Endothelial cell (in vitro differentiated cells): ENCODE results near the gene OOSP2. TPM values are rescaled to one million over a fixed set of nuclear protein-coding genes. Genes with fewer than 3 reads are reported as not detected.
"Not testable (repeated sequence)": the region's sequence is repeated elsewhere in the genome, so short reads cannot be mapped to it uniquely, and the experiment has no call there.

Experiments used
- DNase-seq: peaks from one replicate; pipeline ENCODE4 v3.0.0; 2021; ENCODE audit warnings: low spot score
- H3K27ac Mint-ChIP-seq: one replicate; pipeline ENCODE4 v1.8.0; 2021; ENCODE audit warnings: mixed read lengths, inconsistent platforms; ENCODE audit not compliant: unreplicated experiment
- H3K27me3 Mint-ChIP-seq: one replicate; pipeline ENCODE4 v1.8.0; 2021; ENCODE audit warnings: mild to moderate bottlenecking, moderate library complexity, mixed read lengths, inconsistent platforms; ENCODE audit not compliant: unreplicated experiment
- H3K36me3 Mint-ChIP-seq: one replicate; pipeline ENCODE4 v1.8.0; 2021; ENCODE audit warnings: mild to moderate bottlenecking, low read depth, mixed read lengths, inconsistent platforms; ENCODE audit not compliant: unreplicated experiment
- H3K4me1 Mint-ChIP-seq: one replicate; pipeline ENCODE4 v1.8.0; 2021; ENCODE audit warnings: mild to moderate bottlenecking, mixed read lengths, inconsistent platforms; ENCODE audit not compliant: unreplicated experiment
- H3K4me3 Mint-ChIP-seq: one replicate; pipeline ENCODE4 v1.8.0; 2021; ENCODE audit warnings: mild to moderate bottlenecking, mixed read lengths, inconsistent platforms; ENCODE audit not compliant: unreplicated experiment
- H3K9me3 Mint-ChIP-seq: one replicate; pipeline ENCODE4 v1.8.0; 2021; ENCODE audit warnings: mixed read lengths, inconsistent platforms; ENCODE audit not compliant: unreplicated experiment
- CTCF ChIP-seq: fragments of 200-600 bp; sonication (generic); IDR thresholded peaks from one replicate; pipeline ENCODE4 v1.5.0; 2021; ENCODE audit warnings: antibody characterized with exemption; ENCODE audit not compliant: unreplicated experiment
- total RNA-seq: library from RNA; stranded (reverse); fragmentation: NEBNext Ultra II Directional; extraction: Animal tissue kit (Norgen Biotek cat#: 25700); gene quantifications from one replicate; pipeline ENCODE4 v1.2.1, GENCODE V29; 2021; ENCODE audit not compliant: unreplicated experiment

Gene OOSP2
- total RNA-seq, 1 donor from 2014 or later, result not detected

GRCh38 chr11:60003729-60004128 lies 36.5 kb upstream of the OOSP2 start:
- H3K27me3 Mint-ChIP-seq, result no peaks in the 10 kb centered on the region
- H3K4me3 Mint-ChIP-seq, result no peak overlapping the region
- no peaks in the 10 kb centered on the region for H3K36me3 Mint-ChIP-seq
- no peak for TF ChIP-seq CTCF
- H3K27ac Mint-ChIP-seq, result no peak overlapping the region
- no peaks in the 10 kb centered on the region for H3K4me1 Mint-ChIP-seq
- H3K9me3 Mint-ChIP-seq, result no peaks in the 10 kb centered on the region
- no peak for DNase-seq

DNA sequence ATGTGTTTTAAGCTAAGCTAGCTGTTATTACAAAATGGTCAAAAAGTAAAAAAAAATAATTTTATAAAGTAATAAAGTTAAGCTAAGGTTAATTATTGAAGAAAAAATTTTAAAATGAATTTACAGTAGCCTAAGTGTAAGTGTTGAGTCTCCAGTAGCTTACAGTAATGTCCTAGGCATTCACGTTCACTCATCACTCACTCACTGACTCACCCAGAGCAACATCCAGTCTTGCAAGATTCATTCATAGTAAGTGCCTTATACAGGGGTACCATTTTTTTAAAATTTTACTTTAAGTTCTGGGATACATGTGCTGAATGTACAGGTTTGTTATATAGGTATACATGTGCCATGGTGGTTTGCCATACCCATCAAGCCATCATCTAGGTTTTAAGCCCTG lies 34.8 kb upstream of the OOSP2 start:
- Mint-ChIP-seq H3K27me3 (no peaks in the 10 kb centered on the region), H3K36me3 (no peaks in the 10 kb centered on the region), H3K27ac (no peak overlapping the region), H3K4me1 (no peaks in the 10 kb centered on the region), H3K4me3 (no peak overlapping the region), H3K9me3 (no peaks in the 10 kb centered on the region)
- DNase-seq, result no peak
- TF ChIP-seq CTCF, result no peak

- H3K9me3 Mint-ChIP-seq, result no peaks in the 10 kb centered on the region
- peaks cover 3% of the 10 kb centered on the region for H3K27me3 Mint-ChIP-seq
- no peaks in the 10 kb centered on the region for H3K4me1 Mint-ChIP-seq
- no peak for DNase-seq
- H3K36me3 Mint-ChIP-seq, result no peaks in the 10 kb centered on the region
- no peak within 1 kb of the TSS for H3K27ac Mint-ChIP-seq
- H3K4me3 Mint-ChIP-seq, result no peak within 1 kb of the TSS
- TF ChIP-seq CTCF, result no peak
Observed at GRCh38 chr11:60016881-60017280, 23.3 kb upstream of the OOSP2 start, which contains the start of gene OOSP4B. TSS of gene OOSP4B (plus strand) at chr11:60017181.

GRCh38 chr11:60018058-60018457 lies 22.2 kb upstream of the OOSP2 start:
- no peaks in the 10 kb centered on the region for H3K36me3 Mint-ChIP-seq
- H3K27me3 Mint-ChIP-seq, result peaks cover 3% of the 10 kb centered on the region
- H3K27ac Mint-ChIP-seq, result no peak overlapping the region
- no peaks in the 10 kb centered on the region for H3K9me3 Mint-ChIP-seq
- H3K4me1 Mint-ChIP-seq, result no peaks in the 10 kb centered on the region
- no peak for DNase-seq
- H3K4me3 Mint-ChIP-seq, result no peak overlapping the region
- TF ChIP-seq CTCF, result no peak

DNA sequence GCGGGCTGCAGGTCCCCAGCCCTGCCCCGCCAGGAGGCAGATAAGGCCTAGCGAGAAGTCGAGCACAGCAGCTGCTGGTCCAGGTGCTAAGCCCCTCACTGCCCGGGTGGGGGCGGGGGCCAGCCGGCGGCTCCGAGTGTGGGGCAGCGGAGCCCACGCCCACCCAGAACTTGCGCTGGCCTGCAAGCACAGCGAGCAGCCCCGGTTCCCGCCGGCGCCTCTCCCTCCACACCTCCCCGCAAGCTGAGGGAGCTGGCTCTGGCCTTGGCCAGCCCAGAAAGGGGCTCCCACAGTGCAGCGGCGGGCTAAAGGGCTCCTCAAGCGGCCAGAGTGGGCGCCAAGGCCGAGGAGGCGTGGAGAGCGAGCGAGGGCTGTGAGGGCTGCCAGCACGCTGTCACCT lies 19.8 kb upstream of the OOSP2 start:
- H3K27ac Mint-ChIP-seq, H3K4me3 Mint-ChIP-seq, DNase-seq, H3K27me3 Mint-ChIP-seq, H3K36me3 Mint-ChIP-seq, H3K4me1 Mint-ChIP-seq, H3K9me3 Mint-ChIP-seq: not testable (repeated sequence)
